Testis (tissue), 2 donors: Measurements from ENCODE around the gene ROBO1.

ENCODE experiments used
- CTCF ChIP-seq, 3 experiments: fragments of 450-650 bp in 2 of 3; fragments of 200-600 bp in 1 of 3; sonication (generic) in 1 of 3; IDR thresholded peaks; one replicate each; pipeline ENCODE4 v1.5.1; 2016 to 2019; ENCODE audit warnings: antibody characterized with exemption in 3 of 3, mild to moderate bottlenecking in 2 of 3, moderate library complexity in 1 of 3
- POLR2A ChIP-seq: fragments of 450-650 bp; IDR thresholded peaks from one replicate; pipeline ENCODE4 v1.6.1; 2017; ENCODE audit warnings: antibody characterized with exemption, mild to moderate bottlenecking, moderate library complexity

DNA sequence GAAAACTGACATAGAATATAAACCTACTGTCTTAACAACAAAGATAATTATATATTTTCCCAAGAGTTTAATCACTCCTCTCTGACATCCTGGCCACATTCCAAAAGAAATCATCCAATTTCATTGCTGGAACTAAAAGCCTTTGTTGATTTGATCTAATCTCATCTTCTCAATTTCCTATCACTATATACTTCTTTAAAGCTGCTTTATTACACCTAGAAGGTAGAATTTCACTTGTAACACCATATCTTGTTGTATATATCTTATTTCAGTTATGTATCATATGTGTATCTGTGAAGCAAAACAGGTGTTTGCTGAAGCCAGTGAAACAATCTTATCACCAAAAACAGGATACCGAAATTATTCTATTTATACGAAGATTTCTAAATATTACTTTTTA lies 740.2 kb downstream of the ROBO1 start:
- TF ChIP-seq CTCF (IDR thresholded peaks at IDR 0.05) (no peak), POLR2A (no peak)
